HEK293 (cell line): ENCODE results near the gene KCTD1.

Source experiments
- CTCF ChIP-seq: fragments of 450-650 bp; formaldehyde crosslinking; IDR thresholded peaks from 2 replicates; pipeline ENCODE4 v1.5.1; 2016; ENCODE audit warnings: missing biosample characterization, missing genetic modification characterization
- MEIS1 ChIP-seq: sonication (generic); formaldehyde crosslinking; IDR thresholded peaks from 2 replicates; pipeline ENCODE4 v1.8.1; 2022; ENCODE audit warnings: missing genetic modification reagents, mild to moderate bottlenecking, borderline replicate concordance
- PBX3 ChIP-seq: sonication (generic); formaldehyde crosslinking; IDR thresholded peaks from 2 replicates; pipeline ENCODE4 v1.8.1; 2022; ENCODE audit warnings: mild to moderate bottlenecking, moderate library complexity, missing genetic modification reagents
- REST ChIP-seq: fragments of 450-650 bp; formaldehyde crosslinking; IDR thresholded peaks from 2 replicates; pipeline ENCODE4 v1.5.1; 2016; ENCODE audit warnings: missing biosample characterization, missing genetic modification characterization
- SCRT2 ChIP-seq: fragments of 450-650 bp; formaldehyde crosslinking; IDR thresholded peaks from 2 replicates; pipeline ENCODE4 v1.5.1; 2016; ENCODE audit warnings: missing biosample characterization, missing genetic modification characterization
- ZFP37 ChIP-seq: fragments of 450-650 bp; formaldehyde crosslinking; IDR thresholded peaks from 2 replicates; pipeline ENCODE4 v1.5.1; 2016; ENCODE audit warnings: missing biosample characterization, missing genetic modification characterization
- ZNF302 ChIP-seq: fragments of 450-650 bp; formaldehyde crosslinking; IDR thresholded peaks from 2 replicates; pipeline ENCODE4 v1.5.1; 2016; ENCODE audit warnings: missing biosample characterization, missing genetic modification characterization, low read depth
- ZNF521 ChIP-seq: fragments of 450-650 bp; formaldehyde crosslinking; IDR thresholded peaks from 2 replicates; pipeline ENCODE4 v1.5.1; 2017; ENCODE audit warnings: missing biosample characterization, mild to moderate bottlenecking, missing genetic modification characterization
- ZNF660 ChIP-seq: fragments of 450-650 bp; IDR thresholded peaks from 2 replicates; pipeline ENCODE4 v1.5.1; 2018; ENCODE audit warnings: missing biosample characterization, mild to moderate bottlenecking, missing genetic modification characterization
- ZSCAN5A ChIP-seq: fragments of 450-650 bp; formaldehyde crosslinking; IDR thresholded peaks from 2 replicates; pipeline ENCODE4 v1.5.1; 2016; ENCODE audit warnings: missing biosample characterization, missing genetic modification characterization
- TF ChIP-seq, protein P1 (sequence below): fragments of 450-650 bp; formaldehyde crosslinking; IDR thresholded peaks from 2 replicates; pipeline ENCODE4 v1.5.1; 2016; ENCODE audit warnings: missing biosample characterization, missing genetic modification characterization, low read depth

DNA sequence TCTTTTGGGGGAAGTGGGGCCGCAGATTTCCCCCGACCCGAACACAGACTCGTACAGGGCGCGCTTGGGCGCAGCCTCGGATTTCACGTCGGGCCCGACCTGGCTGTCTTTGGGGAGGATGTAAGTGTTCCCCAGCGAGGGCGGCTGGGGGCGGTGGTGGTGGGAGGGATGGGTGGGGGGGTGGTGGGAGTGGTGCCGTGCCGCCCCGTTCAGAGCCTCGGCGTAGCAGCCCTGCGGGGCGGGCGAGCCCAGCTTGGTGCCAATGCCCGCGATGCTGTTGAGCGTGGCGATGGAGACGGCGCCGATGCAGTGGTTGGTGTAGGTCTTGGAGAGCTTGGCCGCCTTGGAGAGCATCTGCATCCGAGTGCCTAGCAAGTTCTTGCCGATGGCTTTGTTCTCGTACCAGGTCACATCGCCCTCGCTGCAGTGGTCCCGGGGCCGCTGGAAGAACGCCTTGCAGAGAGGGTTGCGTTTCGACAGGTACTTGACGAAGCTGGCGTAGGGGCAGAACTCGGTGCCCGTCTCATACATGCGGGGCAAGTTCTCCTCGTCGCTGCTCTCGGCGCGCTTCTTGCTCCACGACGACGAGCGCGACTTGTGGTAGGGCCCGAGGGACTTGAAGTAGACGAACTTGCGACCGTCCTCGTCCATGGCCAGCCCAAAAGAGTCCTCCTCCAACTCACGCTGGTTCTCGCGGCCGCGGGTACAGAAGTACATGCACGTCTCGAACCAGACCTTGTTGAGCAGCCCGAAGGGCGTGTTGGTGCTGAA is 1.3 kb downstream of the KCTD1 start:
- TF ChIP-seq CTCF (tag by site-specific recombination): no peak
- TF ChIP-seq SCRT2 (tag by site-specific recombination): no peak
- TF ChIP-seq REST (tag by site-specific recombination): no peak
- TF ChIP-seq, protein P1, sequence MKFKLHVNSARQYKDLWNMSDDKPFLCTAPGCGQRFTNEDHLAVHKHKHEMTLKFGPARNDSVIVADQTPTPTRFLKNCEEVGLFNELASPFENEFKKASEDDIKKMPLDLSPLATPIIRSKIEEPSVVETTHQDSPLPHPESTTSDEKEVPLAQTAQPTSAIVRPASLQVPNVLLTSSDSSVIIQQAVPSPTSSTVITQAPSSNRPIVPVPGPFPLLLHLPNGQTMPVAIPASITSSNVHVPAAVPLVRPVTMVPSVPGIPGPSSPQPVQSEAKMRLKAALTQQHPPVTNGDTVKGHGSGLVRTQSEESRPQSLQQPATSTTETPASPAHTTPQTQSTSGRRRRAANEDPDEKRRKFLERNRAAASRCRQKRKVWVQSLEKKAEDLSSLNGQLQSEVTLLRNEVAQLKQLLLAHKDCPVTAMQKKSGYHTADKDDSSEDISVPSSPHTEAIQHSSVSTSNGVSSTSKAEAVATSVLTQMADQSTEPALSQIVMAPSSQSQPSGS (tag by site-specific recombination): no peak
- no peak for TF ChIP-seq PBX3 (CRISPR knock-in tag)
- no peak for TF ChIP-seq ZNF302 (tag by site-specific recombination)
- no peak for TF ChIP-seq ZNF660
- no peak for TF ChIP-seq MEIS1 (CRISPR knock-in tag)
- no peak for TF ChIP-seq ZFP37 (tag by site-specific recombination)
- no peak for TF ChIP-seq ZNF521 (tag by site-specific recombination)
- no peak for TF ChIP-seq ZSCAN5A (tag by site-specific recombination)
